Upper lobe of left lung (tissue), 6 donors: Measurements from ENCODE around the gene ANKRD42. TPM values are rescaled to one million over a fixed set of nuclear protein-coding genes. Genes with fewer than 3 reads are reported as not detected.
A peak's percentile ranks its signal among the peaks of the same experiment; 100 is the strongest.

Experiments
- ATAC-seq, 2 donors: fragments of 200-7000 bp; cut with Tn5 transposase; one replicate each; pipeline ENCODE4 v1.9.1; 2022; ENCODE audit warnings: mild to moderate bottlenecking in 2 of 2, moderate library complexity in 2 of 2; ENCODE audit not compliant: low FRiP score in 2 of 2
- DNase-seq, 2 donors: peaks; one replicate each; pipeline ENCODE4 v3.0.0-alpha.2; 2019 to 2020
- H3K27ac ChIP-seq, 4 donors: fragments of 200-600 bp; sonication (generic); one replicate each; pipeline ENCODE4 v1.5.1; 2016 to 2019
- H3K27me3 ChIP-seq, 4 donors: fragments of 200-600 bp; sonication (generic); one replicate each; pipeline ENCODE4 v1.5.1; 2017 to 2019
- H3K36me3 ChIP-seq, 4 donors: fragments of 200-600 bp; sonication (generic); one replicate each; pipeline ENCODE4 v1.5.1; 2016 to 2019
- H3K4me1 ChIP-seq, 4 donors: fragments of 200-600 bp; sonication (generic); one replicate each; pipeline ENCODE4 v1.5.1; 2018 to 2019
- H3K4me3 ChIP-seq, 4 donors: fragments of 200-600 bp; sonication (generic); one replicate each; pipeline ENCODE4 v1.5.1; 2017 to 2019; ENCODE audit warnings: mild to moderate bottlenecking in 2 of 4, moderate library complexity in 1 of 4
- H3K9me3 ChIP-seq, 4 donors: fragments of 200-600 bp; sonication (generic); one replicate each; pipeline ENCODE4 v1.5.1; 2018 to 2019
- CTCF ChIP-seq, 6 experiments: fragments of 450-650 bp in 4 of 6; fragments of 200-600 bp in 2 of 6; sonication (generic) in 2 of 6; IDR thresholded peaks; one replicate each; pipeline ENCODE4 v1.5.1; 2016 to 2019; ENCODE audit warnings: antibody characterized with exemption in 6 of 6
- EP300 ChIP-seq, 4 donors: sonication (generic); formaldehyde crosslinking; IDR thresholded peaks; one replicate each; pipeline ENCODE4 v1.5.1; 2017; ENCODE audit warnings: antibody characterized with exemption in 4 of 4, control low read depth in 2 of 4
- POLR2A ChIP-seq, 4 donors: fragments of 450-650 bp; IDR thresholded peaks; one replicate each; pipeline ENCODE4 v1.5.1; 2016 to 2017; ENCODE audit warnings: antibody characterized with exemption in 4 of 4, mild to moderate bottlenecking in 2 of 4
- POLR2AphosphoS5 ChIP-seq, 2 donors: sonication (generic); formaldehyde crosslinking; IDR thresholded peaks; one replicate each; pipeline ENCODE4 v1.5.1; 2017; ENCODE audit warnings: antibody characterized with exemption in 2 of 2
- WGBS, 2 donors: methylation state at CpG; one replicate each; pipeline ENCODE4 v1.1.5; 2017 to 2018; 5-methylcytosine and 5-hydroxymethylcytosine counted together
- total RNA-seq, 6 donors: library from RNA; depleted of rRNA in 4 of 6; stranded (reverse); fragments of >200 nt in 4 of 6; gene quantifications; one replicate each; pipeline versions ENCODE4 v1.1.0 to v1.2.1, GENCODE V29; 2016 to 2021
- donor health status: DM: no; HTN: no; CAD: no; lungs with moderate emphysema.
- donor health status: DM: no; HTN: yes; CAD: no; lungs with severe emphysema.

ANKRD42 gene
- total RNA-seq, 6 donors from 2014 or later = 11.1 to 30.4 (median 15.4) TPM

DNA sequence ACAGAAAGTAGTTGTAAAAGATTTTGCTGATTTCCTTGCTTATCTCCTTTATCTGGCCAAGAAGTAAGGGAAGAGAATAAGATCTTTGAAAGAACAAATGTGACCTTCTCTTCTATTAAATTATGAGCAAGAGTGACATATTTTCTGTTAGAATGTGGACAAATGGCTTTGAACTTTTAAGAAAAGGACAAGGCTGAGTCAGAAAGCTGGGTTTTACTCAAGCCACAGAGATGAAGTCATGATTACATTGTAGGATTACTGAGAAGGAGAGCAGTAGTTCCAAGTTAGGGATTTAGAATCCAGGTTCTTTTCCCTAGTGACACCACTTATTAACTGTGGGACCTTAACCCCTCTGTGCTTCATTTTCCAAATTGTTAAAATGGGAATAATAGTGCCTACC lies 79.1 kb downstream of the ANKRD42 start:
- Histone ChIP-seq H3K36me3 (peaks cover 6 to 71% (median 20%) of the 10 kb centered on the region in 4 donors), H3K9me3 (no peaks in the 10 kb centered on the region), H3K4me3 (no peak overlapping the region), H3K4me1 (no peaks in the 10 kb centered on the region), H3K27me3 (no peaks in the 10 kb centered on the region), H3K27ac (no peak overlapping the region)
- DNase-seq (no peak), ATAC-seq (peak in 1 of 2 donors; percentile 42)
- TF ChIP-seq EP300 (IDR thresholded peaks at IDR 0.05) (no peak), CTCF (IDR thresholded peaks at IDR 0.05) (no peak), POLR2AphosphoS5 (IDR thresholded peaks at IDR 0.05) (no peak), POLR2A (IDR thresholded peaks at IDR 0.05) (no peak)

DNA sequence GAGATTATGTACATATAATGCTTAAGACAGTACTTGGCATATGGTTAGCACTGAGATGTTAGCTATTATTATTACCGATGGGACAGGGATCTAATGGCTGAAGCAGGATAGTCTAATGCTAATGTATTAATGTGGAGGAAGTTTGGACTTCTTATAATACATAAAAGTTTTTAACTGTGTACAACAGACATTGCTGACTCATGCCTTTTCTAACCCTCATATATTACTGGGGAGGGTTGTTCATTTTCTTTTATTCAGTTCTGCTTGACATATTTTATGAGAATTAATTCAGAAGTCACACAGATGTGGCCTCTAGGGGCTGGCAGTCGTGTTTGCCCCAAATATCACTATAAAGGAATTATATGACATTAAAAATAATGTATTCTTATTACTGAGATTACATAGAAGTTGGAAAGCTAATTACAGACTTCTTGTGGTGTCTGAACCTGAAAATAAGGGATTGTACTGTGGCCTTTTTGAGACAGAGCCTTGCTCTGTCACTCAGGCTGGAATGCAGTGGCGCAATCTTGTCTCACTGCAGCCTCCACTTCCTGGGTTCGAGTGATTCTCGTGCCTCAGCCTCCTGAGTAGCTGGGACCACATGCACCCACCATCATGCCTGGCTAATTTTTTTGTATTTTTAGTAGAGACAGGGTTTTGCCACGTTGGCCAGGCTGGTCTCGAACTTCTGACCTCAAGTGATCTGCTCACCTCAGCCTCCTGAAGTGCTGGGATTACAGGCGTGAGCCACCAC lies 82.6 kb downstream of the ANKRD42 start:
- no peak overlapping the region for H3K27ac ChIP-seq
- TF ChIP-seq EP300 (IDR thresholded peaks at IDR 0.05) (no peak), POLR2AphosphoS5 (IDR thresholded peaks at IDR 0.05) (no peak), CTCF (IDR thresholded peaks at IDR 0.05) (no peak), POLR2A (IDR thresholded peaks at IDR 0.05) (no peak)
- no peaks in the 10 kb centered on the region for H3K9me3 ChIP-seq
- ATAC-seq = no peak
- no peak overlapping the region for H3K4me3 ChIP-seq
- H3K4me1 ChIP-seq = peaks cover 0 to 1% (median 0%) of the 10 kb centered on the region in 4 donors
- peaks cover 14 to 81% (median 24%) of the 10 kb centered on the region in 4 donors for H3K36me3 ChIP-seq
- DNase-seq = no peak
- no peaks in the 10 kb centered on the region for H3K27me3 ChIP-seq
- 89 to 95% methylated on average over 8 of the region's 8 CpGs for whole genome bisulfite sequencing, 2 donors

- Histone ChIP-seq H3K9me3 (no peaks in the 10 kb centered on the region), H3K4me3 (no peak overlapping the region), H3K27me3 (no peaks in the 10 kb centered on the region), H3K4me1 (peaks cover 3 to 15% (median 4%) of the 10 kb centered on the region in 4 donors), H3K27ac (no peak overlapping the region), H3K36me3 (peaks cover 9 to 58% (median 17%) of the 10 kb centered on the region in 4 donors)
- TF ChIP-seq POLR2A (IDR thresholded peaks at IDR 0.05) (no peak), POLR2AphosphoS5 (IDR thresholded peaks at IDR 0.05) (no peak), EP300 (IDR thresholded peaks at IDR 0.05) (no peak), CTCF (IDR thresholded peaks at IDR 0.05) (no peak)
- ATAC-seq = no peak
- no peak for DNase-seq
Observed at GRCh38 chr11:83278351-83278750, 84.8 kb downstream of the ANKRD42 start.

- 77 to 83% methylated on average over 1 of the region's 1 CpG for WGBS, 2 donors
- DNase-seq (no peak), ATAC-seq (no peak)
- Histone ChIP-seq H3K27me3 (no peaks in the 10 kb centered on the region), H3K36me3 (peaks cover 8 to 39% (median 11%) of the 10 kb centered on the region in 4 donors), H3K27ac (no peak overlapping the region), H3K9me3 (no peaks in the 10 kb centered on the region), H3K4me3 (no peak overlapping the region), H3K4me1 (peaks cover 15 to 33% (median 18%) of the 10 kb centered on the region in 4 donors)
- TF ChIP-seq EP300 (IDR thresholded peaks at IDR 0.05) (no peak), CTCF (IDR thresholded peaks at IDR 0.05) (no peak), POLR2A (IDR thresholded peaks at IDR 0.05) (no peak), POLR2AphosphoS5 (IDR thresholded peaks at IDR 0.05) (no peak)
Observed at GRCh38 chr11:83280256-83280655, 86.7 kb downstream of the ANKRD42 start.
